IPS-18c (cell line): Measurements from ENCODE around the gene TOM1L2.
A peak's percentile ranks its signal among the peaks of the same experiment; 100 is the strongest.

Source experiments
- H3K4me3 ChIP-seq: 2 replicates; pipeline ENCODE4 v1.7.0; 2013; ENCODE audit warnings: low read depth, mild to moderate bottlenecking, low read length, moderate library complexity; ENCODE audit not compliant: insufficient read depth
- H3K9me3 ChIP-seq: one replicate; pipeline ENCODE4 v1.6.1; 2013; ENCODE audit warnings: mild to moderate bottlenecking, low read length, moderate library complexity; ENCODE audit not compliant: control insufficient read depth, insufficient read depth

The TOM1L2 gene

GRCh38 chr17:17832032-17832363 lies 140.2 kb downstream of the TOM1L2 start:
- H3K4me3 ChIP-seq = no peak overlapping the region
- H3K9me3 ChIP-seq = no peaks in the 10 kb centered on the region

- no peak overlapping the region for H3K4me3 ChIP-seq
- no peaks in the 10 kb centered on the region for H3K9me3 ChIP-seq
Measured at GRCh38 chr17:17831208-17832031, 140.8 kb downstream of the TOM1L2 start.

- no peak overlapping the region for H3K4me3 ChIP-seq
Measured at GRCh38 chr17:17830740-17831207, 141.4 kb downstream of the TOM1L2 start.

GRCh38 chr17:17830269-17830567 lies 142.0 kb downstream of the TOM1L2 start:
- Histone ChIP-seq H3K9me3 (no peaks in the 10 kb centered on the region), H3K4me3 (no peak overlapping the region)

More at GRCh38 chr17:17830740-17831207, 141.4 kb downstream of the TOM1L2 start:
- no peaks in the 10 kb centered on the region for H3K9me3 ChIP-seq

- H3K4me3 ChIP-seq = no peak overlapping the region
- H3K9me3 ChIP-seq = no peaks in the 10 kb centered on the region
Measured at GRCh38 chr17:17827826-17828621, 144.2 kb downstream of the TOM1L2 start.

GRCh38 chr17:17826942-17827785 lies 145.0 kb downstream of the TOM1L2 start:
- no peak overlapping the region for H3K4me3 ChIP-seq
- no peaks in the 10 kb centered on the region for H3K9me3 ChIP-seq

- no peaks in the 10 kb centered on the region for H3K9me3 ChIP-seq
- no peak overlapping the region for H3K4me3 ChIP-seq
Measured at GRCh38 chr17:17826342-17826713, 145.9 kb downstream of the TOM1L2 start.

GRCh38 chr17:17824783-17825614 lies 147.2 kb downstream of the TOM1L2 start:
- no peak overlapping the region for H3K4me3 ChIP-seq

GRCh38 chr17:17824119-17824782 lies 147.9 kb downstream of the TOM1L2 start:
- Histone ChIP-seq H3K9me3 (no peaks in the 10 kb centered on the region), H3K4me3 (peak overlapping the region; percentile 30)

More at GRCh38 chr17:17824783-17825614, 147.2 kb downstream of the TOM1L2 start:
- no peaks in the 10 kb centered on the region for H3K9me3 ChIP-seq

GRCh38 chr17:17823433-17824118 lies 148.6 kb downstream of the TOM1L2 start:
- H3K4me3 ChIP-seq = peak overlapping the region; percentile 30

GRCh38 chr17:17822616-17823015 lies 149.6 kb downstream of the TOM1L2 start:
- H3K4me3 ChIP-seq = no peak overlapping the region
- no peaks in the 10 kb centered on the region for H3K9me3 ChIP-seq

More at GRCh38 chr17:17823433-17824118, 148.6 kb downstream of the TOM1L2 start:
- no peaks in the 10 kb centered on the region for H3K9me3 ChIP-seq

- no peak overlapping the region for H3K4me3 ChIP-seq
- H3K9me3 ChIP-seq = no peaks in the 10 kb centered on the region
Measured at GRCh38 chr17:17822189-17822588, 150.0 kb downstream of the TOM1L2 start.

GRCh38 chr17:17820463-17821158 lies 151.6 kb downstream of the TOM1L2 start:
- H3K9me3 ChIP-seq = no peaks in the 10 kb centered on the region
- no peak overlapping the region for H3K4me3 ChIP-seq

- no peak overlapping the region for H3K4me3 ChIP-seq
Measured at GRCh38 chr17:17820046-17820445, 152.2 kb downstream of the TOM1L2 start.

GRCh38 chr17:17819561-17819995 lies 152.6 kb downstream of the TOM1L2 start:
- Histone ChIP-seq H3K9me3 (no peaks in the 10 kb centered on the region), H3K4me3 (no peak overlapping the region)

More at GRCh38 chr17:17820046-17820445, 152.2 kb downstream of the TOM1L2 start:
- H3K9me3 ChIP-seq = no peaks in the 10 kb centered on the region
